Kasumi-1 (cell line): ENCODE results near the gene SPATA12.
"Not testable (repeated sequence)": the region's sequence is repeated elsewhere in the genome, so short reads cannot be mapped to it uniquely, and the experiment has no call there.

Source experiments
- DNase-seq, 2 experiments: peaks; one replicate each; lab custom pipeline; 2025; lab: John Stamatoyannopoulos, UW

SPATA12 gene

GRCh38 chr3:57083266-57083995 lies 23.0 kb downstream of the SPATA12 start:
- not testable (repeated sequence) for DNase-seq

GRCh38 chr3:57085211-57085610 lies 24.7 kb downstream of the SPATA12 start:
- DNase-seq: no peak

GRCh38 chr3:57086201-57086600 lies 25.7 kb downstream of the SPATA12 start:
- no peak for DNase-seq

- DNase-seq: no peak
Observed at GRCh38 chr3:57087361-57088092, 27.1 kb downstream of the SPATA12 start.

- DNase-seq: no peak
Observed at GRCh38 chr3:57088503-57088902, 28.0 kb downstream of the SPATA12 start.

- DNase-seq: no peak
Observed at GRCh38 chr3:57089043-57089442, 28.6 kb downstream of the SPATA12 start.

- no peak for DNase-seq
Observed at GRCh38 chr3:57091521-57092273, 31.2 kb downstream of the SPATA12 start.

GRCh38 chr3:57093489-57093888 lies 33.0 kb downstream of the SPATA12 start:
- no peak for DNase-seq

GRCh38 chr3:57093971-57094535 lies 33.6 kb downstream of the SPATA12 start:
- DNase-seq: no peak

GRCh38 chr3:57094575-57094974 lies 34.1 kb downstream of the SPATA12 start:
- no peak for DNase-seq

GRCh38 chr3:57095363-57095762 lies 34.9 kb downstream of the SPATA12 start:
- DNase-seq: no peak

GRCh38 chr3:57097536-57097935 lies 37.1 kb downstream of the SPATA12 start:
- no peak for DNase-seq

- no peak for DNase-seq
Observed at GRCh38 chr3:57098418-57099310, 38.2 kb downstream of the SPATA12 start.

- DNase-seq: peak; percentile 89 to 90
Observed at GRCh38 chr3:57100046-57100695, 39.7 kb downstream of the SPATA12 start.

GRCh38 chr3:57105585-57105984 lies 45.1 kb downstream of the SPATA12 start:
- DNase-seq: no peak

GRCh38 chr3:57108684-57109083 lies 48.2 kb downstream of the SPATA12 start:
- no peak for DNase-seq

- DNase-seq: no peak
Observed at GRCh38 chr3:57109437-57110199, 49.2 kb downstream of the SPATA12 start.

GRCh38 chr3:57110214-57110613 lies 49.8 kb downstream of the SPATA12 start:
- no peak for DNase-seq

- no peak for DNase-seq
Observed at GRCh38 chr3:57110798-57111197, 50.3 kb downstream of the SPATA12 start.

GRCh38 chr3:57112206-57112605 lies 51.7 kb downstream of the SPATA12 start:
- no peak for DNase-seq
